HCT116 (cell line): ENCODE measurements around the gene RPS14. TPM values are rescaled to one million over a fixed set of nuclear protein-coding genes. Genes with fewer than 3 reads are reported as not detected.

Experiments
- ATAC-seq: fragments of 200-7000 bp; cut with Tn5 transposase; 2 replicates; pipeline ENCODE4 v1.9.1; 2020; ENCODE audit warnings: mild to moderate bottlenecking, moderate library complexity
- BruUV-seq: library from RNA; stranded (reverse); fragments of 400-500 nt; replicated peaks from 2 replicates; lab custom pipeline; 2021; lab: Mats Ljungman, UMichigan
- CTCF ChIA-PET: fragments of 300-600 bp; sonication (Branson Sonifier 250); formaldehyde crosslinking; loops from one replicate; lab custom pipeline; 2021; ENCODE audit warnings: antibody characterized with exemption; lab: Charles Lee
- POLR2A ChIA-PET: fragments of 300-600, 350-600 bp; sonication (Branson Sonifier 250); formaldehyde crosslinking; loops from one replicate; lab custom pipeline; 2021; ENCODE audit warnings: antibody characterized with exemption; lab: Charles Lee
- RAD21 ChIA-PET, 2 experiments: fragments of 300-600 bp; sonication (Branson Sonifier 250); formaldehyde crosslinking; loops; one replicate each; lab custom pipeline; 2023; ENCODE audit warnings: low total read pairs in 2 of 2; ENCODE audit not compliant: uncharacterized antibody in 2 of 2, unreplicated experiment in 2 of 2, low non-redundant PET in 1 of 2; lab: Charles Lee
- DNase-seq: peaks from one replicate; pipeline ENCODE4 v3.0.0-alpha.2; 2010; ENCODE audit warnings: low read depth, low spot score
- H2AFZ ChIP-seq: fragments of 200-600 bp; shearing (Covaris generic), sonication (generic); 2 replicates; pipeline ENCODE4 v1.6.1; 2017; ENCODE audit warnings: low read depth, mixed run types, mixed read lengths, antibody characterized with exemption, low read length; ENCODE audit not compliant: poor library complexity, severe bottlenecking
- H3K27ac ChIP-seq: 2 replicates; pipeline ENCODE4 v1.5.1; 2012; ENCODE audit warnings: low read depth, low read length
- H3K27me3 ChIP-seq: fragments of 200-600 bp; sonication (generic); 2 replicates; pipeline ENCODE4 v1.6.1; 2016; ENCODE audit warnings: mixed run types, low read length, mixed read lengths; ENCODE audit not compliant: insufficient read depth
- H3K36me3 ChIP-seq, 2 experiments: fragments of 200-500 bp in 1 of 2; fragments of 200-600 bp in 1 of 2; sonication (Bioruptor generic) in 1 of 2; sonication (generic) in 1 of 2; 2 replicates each; pipeline versions ENCODE4 v1.5.1 to v1.6.1; 2014 to 2016; ENCODE audit warnings: low read length in 2 of 2, inconsistent platforms in 1 of 2, mixed read lengths in 1 of 2, mixed run types in 1 of 2; ENCODE audit not compliant: insufficient read depth in 2 of 2, control insufficient read depth in 1 of 2
- H3K4me1 ChIP-seq, 2 experiments: fragments of 200-600 bp in 1 of 2; sonication (generic) in 1 of 2; 2 replicates each; pipeline versions ENCODE4 v1.5.1 to v1.6.1; 2012 to 2017; ENCODE audit warnings: low read length in 2 of 2, inconsistent platforms in 1 of 2, mild to moderate bottlenecking in 1 of 2, mixed read lengths in 1 of 2, mixed run types in 1 of 2, moderate library complexity in 1 of 2; ENCODE audit not compliant: insufficient read depth in 2 of 2, control insufficient read depth in 1 of 2
- H3K4me2 ChIP-seq: fragments of 200-600 bp; sonication (generic); 2 replicates; pipeline ENCODE4 v1.6.1; 2017; ENCODE audit warnings: mixed run types, low read length, mixed read lengths
- H3K4me3 ChIP-seq, 2 experiments: fragments of 200-600 bp in 1 of 2; sonication (generic) in 1 of 2; replicated peaks in 1 of 2; 2 replicates each; pipeline ENCODE4 v1.5.1; 2011 to 2016; ENCODE audit warnings: low read length in 2 of 2, control low read depth in 1 of 2, low read depth in 1 of 2, mild to moderate bottlenecking in 1 of 2, mixed read lengths in 1 of 2, mixed run types in 1 of 2
- H3K79me2 ChIP-seq: fragments of 200-600 bp; sonication (generic); 2 replicates; pipeline ENCODE4 v1.6.1; 2017; ENCODE audit warnings: mild to moderate bottlenecking, mixed run types, low read length, moderate library complexity, mixed read lengths; ENCODE audit not compliant: insufficient read depth
- H3K9ac ChIP-seq: fragments of 200-600 bp; sonication (generic); 2 replicates; pipeline ENCODE4 v1.6.1; 2016; ENCODE audit warnings: low read length, mixed read lengths
- H3K9me2 ChIP-seq: fragments of 200-600 bp; sonication (generic), shearing (Covaris generic); 2 replicates; pipeline ENCODE4 v1.6.1; 2017; ENCODE audit warnings: mixed run types, mild to moderate bottlenecking, moderate library complexity; ENCODE audit not compliant: insufficient read depth
- H3K9me3 ChIP-seq, 2 experiments: fragments of 200-500 bp in 1 of 2; fragments of 200-600 bp in 1 of 2; sonication (Bioruptor generic) in 1 of 2; sonication (generic) in 1 of 2; 2 replicates each; pipeline ENCODE4 v1.6.1; 2014 to 2017; ENCODE audit warnings: low read length in 2 of 2, mixed read lengths in 2 of 2, inconsistent platforms in 1 of 2, low read depth in 1 of 2, mild to moderate bottlenecking in 1 of 2, mixed run types in 1 of 2, moderate library complexity in 1 of 2; ENCODE audit not compliant: control insufficient read depth in 1 of 2, insufficient read depth in 1 of 2
- H4K20me1 ChIP-seq: fragments of 200-600 bp; sonication (generic), shearing (Covaris generic); 2 replicates; pipeline ENCODE4 v1.6.1; 2017; ENCODE audit warnings: mixed run types, mild to moderate bottlenecking, moderate library complexity; ENCODE audit not compliant: insufficient read depth
- CBX3 ChIP-seq: IDR thresholded peaks from 2 replicates; pipeline ENCODE4 v1.6.1; 2012; ENCODE audit warnings: low read depth
- CEBPB ChIP-seq: IDR thresholded peaks from 2 replicates; pipeline ENCODE4 v1.6.1; 2012; ENCODE audit warnings: low read depth
- EGR1 ChIP-seq: IDR thresholded peaks from 2 replicates; pipeline ENCODE4 v1.6.1; 2012; ENCODE audit warnings: low read depth
- EZH2 ChIP-seq: fragments of 200-600 bp; sonication (generic); IDR thresholded peaks from 2 replicates; pipeline ENCODE4 v1.6.1; 2017; ENCODE audit warnings: antibody characterized with exemption, mixed run types
- EZH2phosphoT487 ChIP-seq: fragments of 200-600 bp; IDR thresholded peaks from 2 replicates; pipeline ENCODE4 v1.6.1; 2018; ENCODE audit warnings: antibody characterized with exemption, borderline replicate concordance
- JUND ChIP-seq: IDR thresholded peaks from 2 replicates; pipeline ENCODE4 v1.6.1; 2012
- POLR2AphosphoS5 ChIP-seq: IDR thresholded peaks from 2 replicates; pipeline ENCODE4 v1.6.1; 2011; ENCODE audit warnings: mild to moderate bottlenecking, low read depth, low read length, moderate library complexity
- SIN3A ChIP-seq: IDR thresholded peaks from 2 replicates; pipeline ENCODE4 v1.6.1; 2012; ENCODE audit warnings: low read depth
- SP1 ChIP-seq: IDR thresholded peaks from 2 replicates; pipeline ENCODE4 v1.6.1; 2012; ENCODE audit warnings: low read depth
- ZBTB33 ChIP-seq: IDR thresholded peaks from 2 replicates; pipeline ENCODE4 v1.6.1; 2011; ENCODE audit warnings: mild to moderate bottlenecking, low read length, moderate library complexity; ENCODE audit not compliant: insufficient replicate concordance; ENCODE audit errors: extremely low read depth
- ZNF274 ChIP-seq: fragments of 200-500 bp; sonication (Bioruptor generic); IDR thresholded peaks from 2 replicates; pipeline ENCODE4 v1.6.1; 2014; ENCODE audit warnings: mild to moderate bottlenecking, low read depth, low read length, inconsistent platforms
- intact Hi-C: fragments of 100-400 bp; cut with micrococcal nuclease; formaldehyde crosslinking; loops from 2 replicates; pipeline ENCODE4 v1.10.0; 2022
- total RNA-seq: library from RNA; stranded (reverse); gene quantifications from one replicate; pipeline ENCODE4 v1.2.1, GENCODE V29; 2021; ENCODE audit not compliant: unreplicated experiment

RPS14 gene
- total RNA-seq, 1 experiment from 2014 or later: 2,557 TPM

- TF ChIP-seq JUND: no peak
- TF ChIP-seq ZBTB33: no peak
- TF ChIP-seq EZH2phosphoT487: no peak
- TF ChIP-seq, all 23 proteins: peak for 0
Measured at GRCh38 chr5:150404535-150404934, 45.0 kb downstream of the RPS14 start (continued).

DNA sequence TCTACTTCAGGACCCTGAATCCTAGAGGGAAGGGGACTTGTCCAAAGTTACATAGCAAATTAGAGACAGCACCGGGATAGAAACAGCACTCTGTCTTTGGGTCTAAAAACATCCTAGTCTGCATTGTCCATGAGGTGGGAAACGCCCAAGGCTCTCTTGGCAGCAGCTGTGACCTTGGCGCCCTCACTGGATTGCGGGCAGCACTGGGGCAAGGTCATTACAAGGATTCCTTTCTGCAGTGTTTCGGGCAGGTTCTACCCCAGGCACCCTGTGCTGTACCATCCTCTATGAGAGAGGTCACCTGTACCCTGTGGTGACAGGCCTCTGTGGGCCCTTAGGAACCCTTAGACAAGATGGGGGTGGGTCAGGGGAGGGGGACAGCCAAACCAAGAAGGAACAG is 45.4 kb downstream of the RPS14 start:
- no peak overlapping the region for H3K9ac ChIP-seq
- BruUV-seq: no TSS peak
- no peak overlapping the region for H3K4me3 ChIP-seq
- no peaks in the 10 kb centered on the region for H3K9me3 ChIP-seq
- H3K27me3 ChIP-seq: no peaks in the 10 kb centered on the region
- ChIA-PET CTCF (no interaction called here), RAD21 (no interaction called here), POLR2A (no interaction called here)
- intact Hi-C loops: no loop called here
- H2AFZ ChIP-seq: no peak overlapping the region
- ATAC-seq: no peak
- H3K4me2 ChIP-seq: no peak overlapping the region
- H3K79me2 ChIP-seq: no peaks in the 10 kb centered on the region
- H4K20me1 ChIP-seq: no peaks in the 10 kb centered on the region
- no peak overlapping the region for H3K27ac ChIP-seq
- no peaks in the 10 kb centered on the region for H3K9me2 ChIP-seq
- peaks cover 5 to 17% of the 10 kb centered on the region in 2 experiments; a peak in 3 of 4 replicates for H3K36me3 ChIP-seq
- peaks cover 6 to 12% of the 10 kb centered on the region in 2 experiments; a peak in 3 of 4 replicates for H3K4me1 ChIP-seq
- no peak for TF ChIP-seq CEBPB
- TF ChIP-seq, all 23 proteins: peak for 0
- no peak for DNase-seq

DNA sequence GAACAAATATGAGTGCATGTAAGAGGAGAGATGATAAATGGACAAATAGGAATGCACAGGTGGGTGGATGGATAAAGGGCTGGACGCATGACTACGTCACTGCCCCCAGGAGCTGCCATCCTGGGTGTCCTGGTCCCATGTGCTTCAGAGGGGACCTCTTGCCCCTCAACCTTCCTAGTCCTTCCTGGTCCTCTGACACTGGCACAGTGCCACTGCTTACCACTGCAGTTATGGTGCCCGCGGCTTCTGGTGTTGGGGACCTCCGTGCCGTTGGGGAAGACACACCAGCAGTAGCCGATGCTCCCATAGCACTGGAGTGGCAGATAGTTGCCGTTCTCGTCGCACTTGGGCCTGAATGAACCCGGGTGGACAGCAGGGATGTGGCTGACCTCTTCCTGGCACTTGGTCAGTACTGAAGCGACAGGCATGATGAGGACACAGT is 46.6 kb downstream of the RPS14 start:
- ATAC-seq: no peak
- no peaks in the 10 kb centered on the region for H3K79me2 ChIP-seq
- POLR2A ChIA-PET: no interaction called here
- CTCF ChIA-PET: no interaction called here
- H3K4me3 ChIP-seq: no peak overlapping the region
- H3K9me3 ChIP-seq: no peaks in the 10 kb centered on the region
- TF ChIP-seq CEBPB (no peak), ZNF274 (no peak), CBX3 (no peak), EZH2 (no peak), SIN3A (no peak), SP1 (no peak), EGR1 (no peak), POLR2AphosphoS5 (no peak)
- no peaks in the 10 kb centered on the region for H3K27me3 ChIP-seq
- peaks cover 12 to 27% of the 10 kb centered on the region in 2 experiments; a peak in 3 of 4 replicates for H3K36me3 ChIP-seq
- no TSS peak for BruUV-seq
- intact Hi-C loops: no loop called here
- no peak overlapping the region for H3K4me2 ChIP-seq
- H3K9me2 ChIP-seq: no peaks in the 10 kb centered on the region
- no peaks in the 10 kb centered on the region for H4K20me1 ChIP-seq
- no peak overlapping the region for H3K27ac ChIP-seq
- H3K4me1 ChIP-seq: peaks cover 2 to 8% of the 10 kb centered on the region in 2 experiments; a peak in 3 of 4 replicates
- no peak for DNase-seq
- no peak overlapping the region for H3K9ac ChIP-seq
- no peak overlapping the region for H2AFZ ChIP-seq
- RAD21 ChIA-PET: no interaction called here
